Thymus (tissue), 11 donors: ENCODE measurements around the gene TRIM24. TPM values are rescaled to one million over a fixed set of nuclear protein-coding genes. Genes with fewer than 3 reads are reported as not detected.
"Not testable (repeated sequence)": the region's sequence is repeated elsewhere in the genome, so short reads cannot be mapped to it uniquely, and the experiment has no call there.

Experiments used
- DNase-seq, 9 donors: peaks; one replicate each; pipeline ENCODE4 v3.0.0-alpha.2; 2013; ENCODE audit warnings: low spot score in 9 of 9, low read depth in 6 of 9, missing footprints in 1 of 9
- H3K27ac ChIP-seq, 2 donors: one replicate each; pipeline ENCODE4 v1.5.1; 2013; ENCODE audit warnings: control low read depth in 1 of 2, low read depth in 1 of 2, low read length in 1 of 2, mild to moderate bottlenecking in 1 of 2, moderate library complexity in 1 of 2
- H3K27me3 ChIP-seq, 2 donors: one replicate each; pipeline ENCODE4 v1.5.1; 2013; ENCODE audit warnings: low read length in 1 of 2; ENCODE audit not compliant: control insufficient read depth in 2 of 2, insufficient read depth in 1 of 2
- H3K36me3 ChIP-seq, 2 donors: one replicate each; pipeline ENCODE4 v1.5.1; 2013; ENCODE audit warnings: low read length in 1 of 2, mild to moderate bottlenecking in 1 of 2, moderate library complexity in 1 of 2; ENCODE audit not compliant: control insufficient read depth in 2 of 2, insufficient read depth in 2 of 2
- H3K4me1 ChIP-seq, 2 donors: one replicate each; pipeline ENCODE4 v1.5.1; 2013; ENCODE audit warnings: low read length in 2 of 2; ENCODE audit not compliant: control insufficient read depth in 2 of 2, insufficient read depth in 2 of 2
- H3K4me3 ChIP-seq, 2 donors: one replicate each; pipeline ENCODE4 v1.5.1; 2013; ENCODE audit warnings: low read length in 2 of 2, control low read depth in 1 of 2, mild to moderate bottlenecking in 1 of 2
- H3K9me3 ChIP-seq, 2 donors: one replicate each; pipeline ENCODE4 v1.5.1; 2013; ENCODE audit warnings: low read length in 1 of 2, mild to moderate bottlenecking in 1 of 2; ENCODE audit not compliant: control insufficient read depth in 2 of 2, insufficient read depth in 1 of 2
- WGBS: extraction: QIAGEN DNeasy Blood & Tissue Kit; methylation state at CpG from one replicate; pipeline ENCODE4 v1.1.7; 2013; 5-methylcytosine and 5-hydroxymethylcytosine counted together
- polyA plus RNA-seq: library from polyadenylated mRNA; stranded (reverse); fragments of 200-250 nt; gene quantifications from one replicate; pipeline ENCODE4 v1.2.3, GENCODE V29; 2013
- total RNA-seq: library from RNA; stranded (reverse); fragments of 120-200 nt; gene quantifications from one replicate; pipeline ENCODE4 v1.2.4, GENCODE V29; 2013
- donor health status: healthy.

Gene TRIM24
- total and polyA plus RNA-seq, 2 donors, result 18.1 to 28.1 TPM

GRCh38 chr7:138483531-138483930, 23.5 kb downstream of the TRIM24 start:
- peaks cover 0 to under 1% of the 10 kb centered on the region in 2 donors for H3K4me1 ChIP-seq
- no peaks in the 10 kb centered on the region for H3K9me3 ChIP-seq
- WGBS, result 82% methylated on average over 2 of the region's 2 CpGs
- no peaks in the 10 kb centered on the region for H3K36me3 ChIP-seq
- no peaks in the 10 kb centered on the region for H3K27me3 ChIP-seq
- no peak for DNase-seq
- H3K27ac ChIP-seq, result no peak overlapping the region
- H3K4me3 ChIP-seq, result no peak overlapping the region

GRCh38 chr7:138485508-138485907, 25.4 kb downstream of the TRIM24 start:
- WGBS, result 100% methylated on average over 1 of the region's 1 CpG
- not testable (repeated sequence) for H3K36me3 ChIP-seq, H3K27me3 ChIP-seq, H3K4me3 ChIP-seq, H3K4me1 ChIP-seq, DNase-seq, H3K27ac ChIP-seq, H3K9me3 ChIP-seq

GRCh38 chr7:138489139-138489538, 29.1 kb downstream of the TRIM24 start:
- not testable (repeated sequence) for H3K4me1 ChIP-seq, H3K36me3 ChIP-seq, H3K27me3 ChIP-seq, H3K4me3 ChIP-seq, H3K27ac ChIP-seq, H3K9me3 ChIP-seq, DNase-seq
- WGBS, result 93% methylated on average over 6 of the region's 6 CpGs

- Histone ChIP-seq H3K4me3 (no peak overlapping the region), H3K27me3 (no peaks in the 10 kb centered on the region), H3K36me3 (no peaks in the 10 kb centered on the region), H3K4me1 (no peaks in the 10 kb centered on the region), H3K9me3 (no peaks in the 10 kb centered on the region), H3K27ac (no peak overlapping the region)
- 80% methylated on average over 4 of the region's 4 CpGs for WGBS
- DNase-seq, result no peak
Observed at GRCh38 chr7:138491612-138492386, 31.7 kb downstream of the TRIM24 start.

GRCh38 chr7:138492423-138492822, 32.4 kb downstream of the TRIM24 start:
- no peaks in the 10 kb centered on the region for H3K4me1 ChIP-seq
- H3K4me3 ChIP-seq, result no peak overlapping the region
- no peak overlapping the region for H3K27ac ChIP-seq
- DNase-seq, result no peak
- 94% methylated on average over 4 of the region's 4 CpGs for WGBS
- no peaks in the 10 kb centered on the region for H3K9me3 ChIP-seq
- no peaks in the 10 kb centered on the region for H3K27me3 ChIP-seq
- H3K36me3 ChIP-seq, result no peaks in the 10 kb centered on the region

GRCh38 chr7:138493535-138493934, 33.5 kb downstream of the TRIM24 start:
- no peaks in the 10 kb centered on the region for H3K27me3 ChIP-seq
- no peaks in the 10 kb centered on the region for H3K36me3 ChIP-seq
- 97% methylated on average over 3 of the region's 3 CpGs for WGBS

GRCh38 chr7:138495485-138495884, 35.4 kb downstream of the TRIM24 start:
- H3K27ac ChIP-seq, result no peak overlapping the region
- H3K27me3 ChIP-seq, result no peaks in the 10 kb centered on the region
- H3K4me3 ChIP-seq, result no peak overlapping the region
- peaks cover 0 to 6% of the 10 kb centered on the region in 2 donors for H3K36me3 ChIP-seq
- 97% methylated on average over 1 of the region's 1 CpG for WGBS
- no peaks in the 10 kb centered on the region for H3K4me1 ChIP-seq
- H3K9me3 ChIP-seq, result peaks cover 0 to 4% of the 10 kb centered on the region in 2 donors
- DNase-seq, result no peak

More at GRCh38 chr7:138493535-138493934, 33.5 kb downstream of the TRIM24 start:
- no peak overlapping the region for H3K4me3 ChIP-seq
- no peak for DNase-seq
- H3K27ac ChIP-seq, result no peak overlapping the region
- H3K9me3 ChIP-seq, result no peaks in the 10 kb centered on the region
- H3K4me1 ChIP-seq, result no peaks in the 10 kb centered on the region

GRCh38 chr7:138499340-138499739, 39.3 kb downstream of the TRIM24 start:
- 98% methylated on average over 3 of the region's 3 CpGs for WGBS
- no peak overlapping the region for H3K4me3 ChIP-seq
- no peak overlapping the region for H3K27ac ChIP-seq
- H3K4me1 ChIP-seq, result no peaks in the 10 kb centered on the region
- peaks cover 0 to 4% of the 10 kb centered on the region in 2 donors for H3K9me3 ChIP-seq
- no peak for DNase-seq
- no peaks in the 10 kb centered on the region for H3K27me3 ChIP-seq
- H3K36me3 ChIP-seq, result peaks cover 0 to 10% of the 10 kb centered on the region in 2 donors

- H3K4me3 ChIP-seq, H3K4me1 ChIP-seq, H3K27me3 ChIP-seq, H3K27ac ChIP-seq, DNase-seq, H3K9me3 ChIP-seq: not testable (repeated sequence)
- H3K36me3 ChIP-seq, result peaks cover 0 to 16% of the 10 kb centered on the region in 2 donors
- WGBS, result 98% methylated on average over 2 of the region's 2 CpGs
Observed at GRCh38 chr7:138500303-138500702, 40.2 kb downstream of the TRIM24 start.
